NCI-H1092 treated with DMSO at 0.1 percent for 48 hours (cell line): ENCODE measurements around the gene ARHGEF25.
"Not testable (repeated sequence)": the region's sequence is repeated elsewhere in the genome, so short reads cannot be mapped to it uniquely, and the experiment has no call there.

Experiments used
- DNase-seq: peaks from one replicate; lab custom pipeline; 2025; lab: John Stamatoyannopoulos, UW

ARHGEF25 gene

DNA sequence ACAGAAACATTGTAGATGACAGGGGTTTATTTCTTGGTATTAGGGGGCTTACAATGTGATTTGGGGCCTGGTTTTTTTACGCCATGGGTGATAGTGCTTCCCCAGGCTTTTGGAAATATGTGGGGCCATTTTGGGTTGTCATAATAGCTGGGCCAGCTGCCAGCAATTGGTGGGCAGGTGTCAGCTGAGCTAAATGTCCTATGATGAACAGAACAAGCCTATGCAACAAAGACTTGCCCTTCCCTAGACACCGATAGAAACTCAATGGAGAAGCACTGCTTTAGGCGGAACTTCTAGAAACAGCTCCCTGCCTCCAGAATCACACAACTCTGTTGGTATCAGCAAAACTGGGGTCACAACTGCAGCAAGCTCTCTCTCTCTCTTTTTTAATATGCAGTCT lies 26.9 kb downstream of the ARHGEF25 start:
- no peak for DNase-seq

GRCh38 chr12:57640175-57641042 lies 29.2 kb downstream of the ARHGEF25 start:
- no peak for DNase-seq

- no peak for DNase-seq
Measured at GRCh38 chr12:57641699-57642442, 30.6 kb downstream of the ARHGEF25 start.

- DNase-seq = not testable (repeated sequence)
Measured at GRCh38 chr12:57645990-57646658, 34.9 kb downstream of the ARHGEF25 start.

DNA sequence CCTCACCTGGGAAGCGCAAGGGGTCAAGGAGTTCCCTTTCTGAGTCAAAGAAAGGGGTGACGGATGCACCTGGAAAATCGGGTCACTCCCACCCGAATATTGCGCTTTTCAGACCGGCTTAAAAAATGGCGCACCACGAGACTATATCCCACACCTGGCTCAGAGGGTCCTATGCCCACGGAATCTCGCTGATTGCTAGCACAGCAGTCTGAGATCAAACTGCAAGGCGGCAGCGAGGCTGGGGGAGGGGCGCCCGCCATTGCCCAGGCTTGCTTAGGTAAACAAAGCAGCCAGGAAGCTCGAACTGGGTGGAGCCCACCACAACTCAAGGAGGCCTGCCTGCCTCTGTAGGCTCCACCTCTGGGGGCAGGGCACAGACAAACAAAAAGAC lies 35.4 kb downstream of the ARHGEF25 start:
- not testable (repeated sequence) for DNase-seq

DNA sequence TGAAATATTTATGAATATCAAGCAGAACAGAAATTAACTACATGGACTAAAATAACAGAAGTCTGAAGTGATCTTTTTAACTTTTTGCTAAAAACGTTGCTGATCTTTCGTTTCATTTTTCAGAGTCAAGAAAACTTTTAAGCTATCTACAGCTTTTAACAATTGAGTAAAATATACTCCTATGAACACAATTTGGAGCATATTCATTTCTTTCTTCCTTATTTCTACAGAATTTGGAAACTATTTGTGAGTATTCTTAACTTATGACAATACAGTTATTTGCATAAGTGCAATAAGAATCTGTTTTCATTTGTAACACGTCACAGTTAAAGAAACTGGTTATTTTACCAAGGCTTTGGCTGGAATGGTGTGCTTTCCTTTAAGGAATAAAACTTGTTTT lies 42.8 kb downstream of the ARHGEF25 start:
- DNase-seq = no peak

DNA sequence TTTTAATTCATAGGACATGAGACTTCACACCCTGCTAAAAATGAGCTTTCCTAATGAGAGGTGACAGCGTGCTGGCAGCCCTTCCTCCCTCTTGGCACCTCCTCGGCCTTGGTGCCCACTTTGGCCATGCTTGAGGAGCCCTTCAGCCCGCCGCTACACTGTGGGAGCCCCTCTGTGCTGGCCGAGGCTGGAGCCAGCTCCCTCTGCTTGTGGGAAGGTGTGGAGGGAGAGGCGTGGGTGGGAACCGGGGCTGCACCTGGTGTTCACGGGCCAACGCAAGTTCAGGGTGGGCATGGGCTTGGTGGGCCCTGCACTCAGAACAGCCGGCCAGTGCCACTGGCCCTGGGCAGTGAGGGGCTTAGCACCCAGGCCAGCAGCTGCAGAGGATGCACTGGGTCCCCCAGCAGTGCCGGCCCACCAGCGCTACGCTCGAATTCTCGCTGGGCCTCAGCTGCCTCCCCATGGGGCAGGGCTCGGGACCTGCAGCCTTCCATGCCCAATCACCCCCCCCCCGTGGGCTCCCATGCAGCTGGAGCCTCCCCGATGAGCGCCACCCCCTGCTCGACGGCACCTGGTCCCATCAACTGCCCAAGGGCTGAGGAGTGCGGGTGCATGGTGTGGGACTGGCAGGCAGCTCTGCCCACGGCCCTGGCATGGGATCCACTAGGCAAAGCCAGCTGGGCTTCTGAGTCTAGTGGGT lies 44.5 kb downstream of the ARHGEF25 start:
- DNase-seq = no peak

- DNase-seq = not testable (repeated sequence)
Measured at GRCh38 chr12:57656408-57656807, 45.2 kb downstream of the ARHGEF25 start.

DNA sequence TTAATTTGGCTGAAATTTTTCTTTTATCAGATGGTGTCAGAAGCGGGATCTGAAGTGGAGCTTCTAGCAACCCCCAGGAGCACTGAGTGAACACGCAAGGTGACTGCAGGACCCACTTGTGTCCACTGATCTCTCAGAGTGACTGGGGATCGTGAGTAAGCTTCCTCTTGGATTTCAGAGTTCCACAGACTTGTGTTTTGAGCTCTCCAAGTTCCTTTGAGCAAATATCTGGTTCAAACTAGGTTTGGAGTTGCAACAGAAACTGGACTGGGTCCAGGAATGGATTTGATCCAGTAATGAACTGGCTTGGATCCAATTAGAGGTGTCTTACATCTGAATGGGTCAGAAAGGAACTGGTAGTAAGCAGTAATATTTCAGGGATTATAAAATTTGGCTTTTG lies 46.5 kb downstream of the ARHGEF25 start:
- DNase-seq = no peak

- DNase-seq = no peak
Measured at GRCh38 chr12:57658890-57659289, 47.7 kb downstream of the ARHGEF25 start.

- DNase-seq = no peak
Measured at GRCh38 chr12:57661376-57661775, 50.1 kb downstream of the ARHGEF25 start.

GRCh38 chr12:57665066-57665820 lies 54.0 kb downstream of the ARHGEF25 start:
- DNase-seq = not testable (repeated sequence)
